Colonic mucosa (tissue), 4 donors: ENCODE measurements around the gene PLOD3. TPM values are rescaled to one million over a fixed set of nuclear protein-coding genes. Genes with fewer than 3 reads are reported as not detected.

ENCODE experiments used
- DNase-seq: peaks from one replicate; pipeline ENCODE4 v3.0.0-alpha.2; 2020
- H3K27ac ChIP-seq: fragments of 200-600 bp; one replicate; pipeline ENCODE4 v1.8.0; 2021
- H3K27me3 ChIP-seq: fragments of 200-600 bp; one replicate; pipeline ENCODE4 v1.8.0; 2021
- H3K36me3 ChIP-seq: fragments of 200-600 bp; one replicate; pipeline ENCODE4 v1.8.0; 2021
- H3K4me1 ChIP-seq: fragments of 200-600 bp; one replicate; pipeline ENCODE4 v1.8.0; 2021; ENCODE audit warnings: mild to moderate bottlenecking
- H3K4me3 ChIP-seq: fragments of 200-600 bp; one replicate; pipeline ENCODE4 v1.8.0; 2021
- H3K9ac ChIP-seq, 2 donors: one replicate each; pipeline ENCODE4 v1.7.0; 2013; ENCODE audit warnings: control low read depth in 2 of 2, low read depth in 2 of 2, low read length in 2 of 2
- H3K9me3 ChIP-seq: fragments of 200-600 bp; one replicate; pipeline ENCODE4 v1.8.0; 2021
- CTCF ChIP-seq: fragments of 200-600 bp; IDR thresholded peaks from one replicate; pipeline ENCODE4 v1.8.0; 2022; ENCODE audit warnings: antibody characterized with exemption, mild to moderate bottlenecking
- intact Hi-C: fragments of 100-400 bp; cut with DNase I; formaldehyde crosslinking; loops from one replicate; pipeline ENCODE4 v1.14.1; 2022
- total RNA-seq, 2 donors: library from RNA; stranded (reverse); fragmentation: NEBNext Ultra II Directional in 1 of 2; extraction: Animal tissue kit (Norgen Biotek cat#: 25700) in 1 of 2; gene quantifications; one replicate each; pipeline ENCODE4 v1.2.1, GENCODE V29; 2021
- donor health status: healthy.
- donor health status: DM: no; HTN: no; CAD: no.
- donor health status: DM: no; HTN: no; CAD: no.

PLOD3 gene
- total RNA-seq, 2 donors from 2014 or later, result 67.9 to 149 TPM

GRCh38 chr7:101251871-101252659 is 34.7 kb upstream of the PLOD3 start:
- H3K36me3 ChIP-seq, result no peaks in the 10 kb centered on the region
- H3K27ac ChIP-seq, result peak overlapping the region; percentile 80
- intact Hi-C loops, result no loop called here
- no peaks in the 10 kb centered on the region for H3K9me3 ChIP-seq
- peak overlapping the region; percentile 97 for H3K4me3 ChIP-seq
- H3K4me1 ChIP-seq, result peaks cover 3% of the 10 kb centered on the region
- H3K9ac ChIP-seq, result peak overlapping the region; percentile 90
- no peaks in the 10 kb centered on the region for H3K27me3 ChIP-seq
- DNase-seq, result peak; percentile 99
- no peak for TF ChIP-seq CTCF

GRCh38 chr7:101250324-101250723 is 32.9 kb upstream of the PLOD3 start:
- H3K4me1 ChIP-seq, result peaks cover 3% of the 10 kb centered on the region

GRCh38 chr7:101248276-101248675 is 30.9 kb upstream of the PLOD3 start:
- no peaks in the 10 kb centered on the region for H3K36me3 ChIP-seq
- H3K9me3 ChIP-seq, result no peaks in the 10 kb centered on the region
- H3K9ac ChIP-seq, result no peak overlapping the region
- no peak for TF ChIP-seq CTCF
- no peak for DNase-seq
- H3K4me3 ChIP-seq, result no peak overlapping the region
- no peak overlapping the region for H3K27ac ChIP-seq
- intact Hi-C loops, result no loop called here
- H3K27me3 ChIP-seq, result no peaks in the 10 kb centered on the region
- H3K4me1 ChIP-seq, result peaks cover 9% of the 10 kb centered on the region

More at GRCh38 chr7:101250324-101250723, 32.9 kb upstream of the PLOD3 start:
- no peaks in the 10 kb centered on the region for H3K36me3 ChIP-seq
- H3K27me3 ChIP-seq, result no peaks in the 10 kb centered on the region
- H3K9ac ChIP-seq, result no peak overlapping the region
- H3K27ac ChIP-seq, result no peak overlapping the region
- no peak overlapping the region for H3K4me3 ChIP-seq
- H3K9me3 ChIP-seq, result no peaks in the 10 kb centered on the region
- no peak for TF ChIP-seq CTCF
- no peak for DNase-seq
- intact Hi-C loops, result no loop called here

- TF ChIP-seq CTCF, result no peak
- no peaks in the 10 kb centered on the region for H3K27me3 ChIP-seq
- H3K4me1 ChIP-seq, result peaks cover 6% of the 10 kb centered on the region
- peak overlapping the region; percentile 45 to 82 for H3K9ac ChIP-seq
- peak overlapping the region; percentile 93 for H3K27ac ChIP-seq
- no peak for DNase-seq
- H3K9me3 ChIP-seq, result no peaks in the 10 kb centered on the region
- H3K36me3 ChIP-seq, result no peaks in the 10 kb centered on the region
- peak overlapping the region; percentile 74 for H3K4me3 ChIP-seq
- intact Hi-C loops, result no loop called here
These were observed 27.8 kb upstream of the PLOD3 start for GRCh38 chr7:101245147-101245668.

- Histone ChIP-seq H3K4me3 (peak within 1 kb of the TSS; percentile 74), H3K9me3 (no peaks in the 10 kb centered on the region), H3K4me1 (peaks cover 6% of the 10 kb centered on the region), H3K36me3 (no peaks in the 10 kb centered on the region), H3K27me3 (no peaks in the 10 kb centered on the region), H3K27ac (peak within 1 kb of the TSS; percentile 93), H3K9ac (peak within 1 kb of the TSS; percentile 82 to 89)
- DNase-seq, result peak; percentile 93
- TF ChIP-seq CTCF, result peak; percentile 91
- intact Hi-C loops, result no loop called here
These were observed 27.2 kb upstream of the PLOD3 start, which contains the start of gene FIS1 for GRCh38 chr7:101244375-101245146. FIS1 (minus strand) TSS chr7:101245081; CDS start chr7:101245004, 77 bp downstream.
